GM19099 (cell line): ENCODE measurements around the gene WDR7.

Experiments
- POLR2A ChIP-seq: IDR thresholded peaks from 3 replicates; pipeline ENCODE4 v1.6.1; 2011; ENCODE audit warnings: low read depth; ENCODE audit not compliant: insufficient read length; ENCODE audit errors: extremely low read depth

Gene WDR7

GRCh38 chr18:56647951-56648893 is 2.9 kb upstream of the WDR7 start:
- no peak for TF ChIP-seq POLR2A

- no peak for TF ChIP-seq POLR2A
These were observed 1.2 kb upstream of the WDR7 start for GRCh38 chr18:56649996-56650395.

GRCh38 chr18:56651771-56652092 is 573 bp downstream of the WDR7 start:
- TF ChIP-seq POLR2A, result no peak

- TF ChIP-seq POLR2A, result no peak
These were observed 1.6 kb downstream of the WDR7 start for GRCh38 chr18:56652802-56653201.

- no peak for TF ChIP-seq POLR2A
These were observed 7.1 kb downstream of the WDR7 start for GRCh38 chr18:56658261-56658660.

GRCh38 chr18:56659111-56659510 is 8.0 kb downstream of the WDR7 start:
- no peak for TF ChIP-seq POLR2A

- TF ChIP-seq POLR2A, result no peak
These were observed 9.5 kb downstream of the WDR7 start for GRCh38 chr18:56660655-56661054.

GRCh38 chr18:56661360-56662062 is 10.4 kb downstream of the WDR7 start:
- no peak for TF ChIP-seq POLR2A

- TF ChIP-seq POLR2A, result no peak
These were observed 10.9 kb downstream of the WDR7 start for GRCh38 chr18:56662063-56662408.

GRCh38 chr18:56662502-56662901 is 11.3 kb downstream of the WDR7 start:
- no peak for TF ChIP-seq POLR2A

- no peak for TF ChIP-seq POLR2A
These were observed 11.7 kb downstream of the WDR7 start for GRCh38 chr18:56662902-56663301.

GRCh38 chr18:56672391-56672790 is 21.2 kb downstream of the WDR7 start:
- no peak for TF ChIP-seq POLR2A

GRCh38 chr18:56672981-56673380 is 21.8 kb downstream of the WDR7 start:
- TF ChIP-seq POLR2A, result no peak

GRCh38 chr18:56676639-56677038 is 25.5 kb downstream of the WDR7 start:
- no peak for TF ChIP-seq POLR2A

GRCh38 chr18:56678836-56679565 is 27.8 kb downstream of the WDR7 start:
- TF ChIP-seq POLR2A, result no peak

- no peak for TF ChIP-seq POLR2A
These were observed 33.1 kb downstream of the WDR7 start for GRCh38 chr18:56684277-56684676.

GRCh38 chr18:56691530-56691929 is 40.4 kb downstream of the WDR7 start:
- TF ChIP-seq POLR2A, result no peak

- TF ChIP-seq POLR2A, result no peak
These were observed 45.8 kb downstream of the WDR7 start for GRCh38 chr18:56696966-56697365.
